ENCODE results near the gene RAG1.
A peak's percentile ranks its signal among the peaks of the same experiment; 100 is the strongest.

Gene RAG1

DNA sequence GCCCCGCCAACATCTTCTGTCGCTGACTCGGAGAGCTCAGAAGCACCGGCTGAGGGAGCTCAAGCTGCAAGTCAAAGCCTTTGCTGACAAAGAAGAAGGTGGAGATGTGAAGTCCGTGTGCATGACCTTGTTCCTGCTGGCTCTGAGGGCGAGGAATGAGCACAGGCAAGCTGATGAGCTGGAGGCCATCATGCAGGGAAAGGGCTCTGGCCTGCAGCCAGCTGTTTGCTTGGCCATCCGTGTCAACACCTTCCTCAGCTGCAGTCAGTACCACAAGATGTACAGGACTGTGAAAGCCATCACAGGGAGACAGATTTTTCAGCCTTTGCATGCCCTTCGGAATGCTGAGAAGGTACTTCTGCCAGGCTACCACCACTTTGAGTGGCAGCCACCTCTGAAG, 6.7 kb downstream of the RAG1 start:
- Mint-ChIP-seq H3K9me3 (no peaks in the 10 kb centered on the region), H3K4me3 (no peak overlapping the region), H3K27ac (no peak overlapping the region), H3K36me3 (ENCODE audit: low read depth) (no peaks in the 10 kb centered on the region), H3K4me1 (ENCODE audit: low read depth) (no peaks in the 10 kb centered on the region), H3K27me3 (no peaks in the 10 kb centered on the region)
- intact Hi-C loops (cut with micrococcal nuclease): no loop called here

DNA sequence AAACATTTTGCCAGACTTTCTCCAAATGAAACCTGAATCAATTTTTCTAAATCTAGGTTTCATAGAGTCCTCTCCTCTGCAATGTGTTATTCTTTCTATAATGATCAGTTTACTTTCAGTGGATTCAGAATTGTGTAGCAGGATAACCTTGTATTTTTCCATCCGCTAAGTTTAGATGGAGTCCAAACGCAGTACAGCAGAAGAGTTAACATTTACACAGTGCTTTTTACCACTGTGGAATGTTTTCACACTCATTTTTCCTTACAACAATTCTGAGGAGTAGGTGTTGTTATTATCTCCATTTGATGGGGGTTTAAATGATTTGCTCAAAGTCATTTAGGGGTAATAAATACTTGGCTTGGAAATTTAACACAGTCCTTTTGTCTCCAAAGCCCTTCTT, 9.6 kb downstream of the RAG1 start:
- Mint-ChIP-seq H3K4me3 (no peak overlapping the region), H3K27me3 (no peaks in the 10 kb centered on the region), H3K9me3 (no peaks in the 10 kb centered on the region), H3K27ac (no peak overlapping the region), H3K4me1 (ENCODE audit: low read depth) (no peaks in the 10 kb centered on the region), H3K36me3 (ENCODE audit: low read depth) (no peaks in the 10 kb centered on the region)
- intact Hi-C loops (cut with micrococcal nuclease): no loop called here

DNA sequence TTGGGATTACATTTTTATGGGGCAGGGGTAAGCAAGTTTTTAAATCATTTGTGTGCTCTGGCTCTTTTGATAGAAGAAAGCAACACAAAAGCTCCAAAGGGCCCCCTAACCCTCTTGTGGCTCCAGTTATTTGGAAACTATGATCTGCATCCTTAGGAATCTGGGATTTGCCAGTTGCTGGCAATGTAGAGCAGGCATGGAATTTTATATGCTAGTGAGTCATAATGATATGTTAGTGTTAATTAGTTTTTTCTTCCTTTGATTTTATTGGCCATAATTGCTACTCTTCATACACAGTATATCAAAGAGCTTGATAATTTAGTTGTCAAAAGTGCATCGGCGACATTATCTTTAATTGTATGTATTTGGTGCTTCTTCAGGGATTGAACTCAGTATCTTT, 10.1 kb downstream of the RAG1 start:
- intact Hi-C loops (cut with micrococcal nuclease): no loop called here
- Mint-ChIP-seq H3K36me3 (ENCODE audit: low read depth) (no peaks in the 10 kb centered on the region), H3K9me3 (no peaks in the 10 kb centered on the region), H3K27me3 (no peaks in the 10 kb centered on the region), H3K27ac (no peak overlapping the region), H3K4me3 (no peak overlapping the region), H3K4me1 (ENCODE audit: low read depth) (no peaks in the 10 kb centered on the region)

DNA sequence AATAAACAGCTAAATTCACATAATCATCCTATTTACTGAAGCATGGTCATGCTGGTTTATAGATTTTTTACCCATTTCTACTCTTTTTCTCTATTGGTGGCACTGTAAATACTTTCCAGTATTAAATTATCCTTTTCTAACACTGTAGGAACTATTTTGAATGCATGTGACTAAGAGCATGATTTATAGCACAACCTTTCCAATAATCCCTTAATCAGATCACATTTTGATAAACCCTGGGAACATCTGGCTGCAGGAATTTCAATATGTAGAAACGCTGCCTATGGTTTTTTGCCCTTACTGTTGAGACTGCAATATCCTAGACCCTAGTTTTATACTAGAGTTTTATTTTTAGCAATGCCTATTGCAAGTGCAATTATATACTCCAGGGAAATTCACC, 10.7 kb downstream of the RAG1 start:
- Mint-ChIP-seq H3K4me3 (no peak overlapping the region), H3K4me1 (ENCODE audit: low read depth) (no peaks in the 10 kb centered on the region), H3K9me3 (no peaks in the 10 kb centered on the region), H3K27me3 (no peaks in the 10 kb centered on the region), H3K27ac (no peak overlapping the region), H3K36me3 (ENCODE audit: low read depth) (no peaks in the 10 kb centered on the region)
- intact Hi-C loops (cut with micrococcal nuclease): no loop called here

DNA sequence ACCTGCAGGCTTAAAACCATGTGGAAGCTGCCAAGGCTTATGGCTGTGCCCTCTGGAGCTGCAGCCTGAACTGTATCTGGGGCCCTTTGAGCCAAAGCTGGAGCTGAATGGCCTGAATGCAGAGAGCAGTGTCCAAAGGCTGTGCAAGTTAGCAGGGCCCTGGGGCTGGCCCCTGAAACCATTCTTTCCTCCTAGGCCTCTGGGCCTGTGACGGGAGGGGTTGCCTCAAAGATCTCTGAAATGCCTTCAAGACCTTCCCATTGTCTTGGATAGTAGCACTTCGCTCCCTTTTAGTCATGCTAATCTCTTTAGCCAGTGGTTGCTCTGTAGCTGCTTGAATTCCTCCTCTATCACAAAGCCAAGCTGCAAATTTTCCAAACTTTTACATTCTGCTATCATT, 13.7 kb downstream of the RAG1 start:
- H3K9me3 Mint-ChIP-seq: no peaks in the 10 kb centered on the region
- H3K36me3 Mint-ChIP-seq (ENCODE audit: low read depth): no peaks in the 10 kb centered on the region
- no peak overlapping the region for H3K27ac Mint-ChIP-seq
- no peaks in the 10 kb centered on the region for H3K4me1 Mint-ChIP-seq (ENCODE audit: low read depth)
- intact Hi-C loops (cut with micrococcal nuclease): no loop called here
- no peaks in the 10 kb centered on the region for H3K27me3 Mint-ChIP-seq
- H3K4me3 Mint-ChIP-seq: no peak overlapping the region

DNA sequence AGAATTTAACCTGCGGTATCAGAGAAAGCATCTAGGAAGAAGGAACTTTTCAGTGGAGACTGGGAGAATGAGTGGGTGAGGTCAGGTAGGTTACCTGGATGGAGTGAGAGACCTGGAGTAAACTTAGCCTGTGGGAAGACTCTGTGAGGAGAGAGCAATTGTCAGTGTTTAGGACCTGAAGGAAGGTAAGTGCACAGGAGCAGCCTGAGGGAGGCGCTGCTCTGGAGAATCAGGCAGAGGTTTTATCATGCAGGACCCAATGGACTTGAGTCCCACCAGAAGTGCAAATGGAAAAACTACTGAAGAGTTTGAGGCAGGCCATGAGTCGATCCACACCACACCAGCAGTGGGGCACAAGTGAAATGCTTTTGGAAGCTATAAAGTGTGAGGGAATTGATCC, 15.9 kb downstream of the RAG1 start:
- intact Hi-C loops (cut with micrococcal nuclease): no loop called here
- no peaks in the 10 kb centered on the region for H3K27me3 Mint-ChIP-seq
- no peaks in the 10 kb centered on the region for H3K4me1 Mint-ChIP-seq (ENCODE audit: low read depth)
- H3K4me3 Mint-ChIP-seq: no peak overlapping the region
- H3K36me3 Mint-ChIP-seq (ENCODE audit: low read depth): no peaks in the 10 kb centered on the region
- H3K9me3 Mint-ChIP-seq: no peaks in the 10 kb centered on the region
- no peak overlapping the region for H3K27ac Mint-ChIP-seq

DNA sequence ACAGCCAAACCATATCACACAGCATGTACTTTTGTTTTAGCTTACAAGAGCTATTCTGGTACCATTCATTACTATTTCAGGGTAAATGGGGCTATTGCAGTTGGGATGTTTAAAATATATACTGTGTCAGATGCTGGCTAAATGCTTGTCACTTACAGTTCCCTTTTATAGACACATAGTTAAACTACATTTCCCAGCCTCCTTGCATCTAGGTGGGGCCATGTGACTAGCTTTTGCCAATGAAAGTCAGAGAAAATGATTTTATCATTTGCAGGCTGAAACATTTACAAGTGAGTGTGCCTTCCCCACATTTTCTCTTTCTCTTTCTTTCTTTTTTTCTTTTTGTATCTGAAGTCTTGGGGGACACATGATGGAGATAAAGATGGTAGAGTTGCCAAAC, 18.7 kb downstream of the RAG1 start:
- intact Hi-C loops (cut with micrococcal nuclease): no loop called here

DNA sequence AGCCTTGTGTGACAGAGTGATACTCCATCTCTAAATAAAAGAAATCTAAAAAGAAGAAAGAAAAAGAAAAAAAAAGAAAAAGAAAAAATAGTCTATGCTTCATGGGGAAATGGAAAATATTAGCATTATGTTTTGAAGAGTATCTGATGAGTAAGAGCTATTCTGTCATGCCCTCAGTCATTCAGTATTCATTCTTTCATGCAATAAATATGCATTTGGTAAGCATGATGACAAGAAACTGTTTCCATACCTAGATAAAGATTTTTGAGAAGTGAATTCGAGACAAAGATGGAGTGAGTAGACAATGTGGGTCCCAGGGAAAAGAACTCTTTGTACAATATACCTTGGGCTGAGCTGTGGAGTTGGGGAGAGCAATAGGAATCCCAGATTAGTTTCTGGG, 20.3 kb downstream of the RAG1 start:
- Mint-ChIP-seq H3K27me3 (peaks cover 19% of the 10 kb centered on the region), H3K36me3 (ENCODE audit: low read depth) (no peaks in the 10 kb centered on the region), H3K4me1 (ENCODE audit: low read depth) (no peaks in the 10 kb centered on the region), H3K27ac (no peak overlapping the region), H3K9me3 (no peaks in the 10 kb centered on the region), H3K4me3 (no peak overlapping the region)
- intact Hi-C loops (cut with micrococcal nuclease): no loop called here

More for the DNA sequence above, 18.7 kb downstream of the RAG1 start:
- Mint-ChIP-seq H3K36me3 (ENCODE audit: low read depth) (no peaks in the 10 kb centered on the region), H3K27ac (no peak overlapping the region), H3K4me3 (no peak overlapping the region), H3K4me1 (ENCODE audit: low read depth) (no peaks in the 10 kb centered on the region), H3K9me3 (no peaks in the 10 kb centered on the region), H3K27me3 (peaks cover 14% of the 10 kb centered on the region)

DNA sequence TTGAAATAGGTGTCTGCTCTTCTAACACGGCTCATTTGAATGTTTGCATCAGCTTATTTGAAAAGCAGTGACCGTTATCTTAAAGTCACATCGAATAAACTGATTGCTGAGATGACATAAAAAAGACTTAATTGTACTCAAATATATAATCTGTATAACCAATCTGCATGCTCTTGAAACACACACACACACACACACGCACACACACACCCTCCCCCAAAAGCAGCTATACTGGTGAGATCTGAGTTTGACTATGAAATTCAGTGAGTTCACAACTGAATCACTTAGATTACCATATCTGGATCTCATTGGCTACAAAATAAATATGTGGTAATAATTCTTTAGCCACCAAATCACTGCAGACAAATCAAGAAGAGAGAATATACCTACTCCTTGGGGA, 22.7 kb downstream of the RAG1 start:
- Mint-ChIP-seq H3K9me3 (no peaks in the 10 kb centered on the region), H3K36me3 (ENCODE audit: low read depth) (peaks cover 7% of the 10 kb centered on the region), H3K4me3 (no peak overlapping the region), H3K4me1 (ENCODE audit: low read depth) (peaks cover 5% of the 10 kb centered on the region), H3K27me3 (peaks cover 20% of the 10 kb centered on the region), H3K27ac (no peak overlapping the region)
- intact Hi-C loops (cut with micrococcal nuclease): no loop called here

DNA sequence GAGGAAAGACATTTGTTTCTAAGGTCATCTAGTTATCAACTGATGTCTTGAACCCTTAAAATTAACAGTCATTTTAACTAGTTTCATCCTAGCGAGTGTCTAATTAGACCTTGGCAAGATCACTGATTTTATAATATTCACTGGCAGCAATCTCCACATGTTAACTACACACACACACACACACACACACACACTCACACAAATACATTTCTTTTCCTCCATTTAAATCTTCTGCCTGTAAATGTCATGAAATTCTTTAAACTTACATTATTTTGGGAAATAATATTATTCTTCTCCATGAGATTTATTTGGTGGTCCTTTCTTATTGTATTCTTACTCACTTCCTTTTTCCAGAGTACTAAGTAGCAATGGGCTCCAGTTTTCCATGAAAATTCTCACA, 23.6 kb downstream of the RAG1 start:
- H3K4me3 Mint-ChIP-seq: no peak overlapping the region
- peaks cover 5% of the 10 kb centered on the region for H3K4me1 Mint-ChIP-seq (ENCODE audit: low read depth)

DNA sequence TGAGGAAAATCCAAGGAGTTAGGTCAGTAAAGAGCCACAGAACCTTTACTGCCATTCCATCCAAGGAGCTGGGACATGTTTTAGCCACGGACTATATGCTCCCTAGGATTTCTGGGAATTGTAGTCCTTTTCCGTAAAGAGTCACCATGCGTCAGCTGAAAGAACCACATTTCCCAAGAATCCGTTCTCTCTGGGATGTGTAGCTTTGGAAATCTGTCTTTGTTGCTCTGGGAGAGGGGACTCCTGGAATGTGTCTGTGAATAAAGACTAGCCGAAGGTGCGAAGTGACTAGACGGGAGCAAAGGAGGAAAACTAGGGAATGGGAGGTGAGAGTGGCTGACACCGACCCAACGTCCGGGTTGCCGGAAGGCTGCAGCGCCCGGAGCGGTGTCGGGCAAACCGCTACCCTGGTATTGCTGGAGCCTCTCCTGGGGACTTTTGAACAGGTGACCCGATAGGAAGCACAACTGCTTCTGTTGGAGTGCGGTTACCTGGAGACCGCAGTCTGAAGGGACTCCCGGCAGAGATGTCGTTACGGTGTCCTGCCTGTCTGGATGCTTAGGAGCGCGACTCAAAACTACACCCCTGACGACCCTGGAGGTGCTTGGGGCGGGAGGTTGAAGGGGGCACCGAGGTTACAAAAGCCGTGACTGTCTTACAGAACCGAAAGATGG, 26.6 kb downstream of the RAG1 start, which contains the start of gene IFTAP:
IFTAP (plus strand) TSS at position 187 of the 674 bp plus-strand sequence. CDS start 15,602 bp downstream, outside the sequence.
- peaks cover 7% of the 10 kb centered on the region for H3K36me3 Mint-ChIP-seq (ENCODE audit: low read depth)
- peaks cover 18% of the 10 kb centered on the region for H3K27me3 Mint-ChIP-seq
- intact Hi-C loops (cut with micrococcal nuclease): no loop called here
- H3K27ac Mint-ChIP-seq: peak within 1 kb of the TSS; percentile 78
- H3K4me1 Mint-ChIP-seq (ENCODE audit: low read depth): peaks cover 5% of the 10 kb centered on the region
- H3K9me3 Mint-ChIP-seq: no peaks in the 10 kb centered on the region
- peak within 1 kb of the TSS; percentile 90 for H3K4me3 Mint-ChIP-seq

More for the DNA sequence above, 23.6 kb downstream of the RAG1 start:
- peaks cover 20% of the 10 kb centered on the region for H3K27me3 Mint-ChIP-seq
- intact Hi-C loops (cut with micrococcal nuclease): no loop called here
- H3K36me3 Mint-ChIP-seq (ENCODE audit: low read depth): peaks cover 7% of the 10 kb centered on the region
- H3K27ac Mint-ChIP-seq: no peak overlapping the region
- no peaks in the 10 kb centered on the region for H3K9me3 Mint-ChIP-seq

DNA sequence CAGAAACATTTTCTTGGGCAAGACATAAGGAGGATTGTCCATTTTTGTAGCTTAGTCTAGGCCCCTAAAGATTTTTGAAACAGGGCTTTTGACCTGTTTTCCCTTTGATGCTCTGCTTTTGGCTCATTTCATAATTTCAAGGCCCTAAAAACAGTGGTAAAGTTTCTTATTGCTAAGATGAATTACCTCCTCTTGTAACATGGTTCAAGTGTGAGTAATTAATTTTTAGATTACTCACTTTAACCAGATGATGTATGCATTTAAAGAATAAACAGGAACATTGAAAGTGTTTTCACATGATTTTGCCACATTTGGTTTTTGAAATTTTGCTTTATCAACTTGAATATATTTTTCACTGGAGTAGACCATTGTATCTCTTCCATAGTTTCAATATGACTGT, 29.1 kb downstream of the RAG1 start:
- peaks cover 7% of the 10 kb centered on the region for H3K36me3 Mint-ChIP-seq (ENCODE audit: low read depth)
- peaks cover 4% of the 10 kb centered on the region for H3K27me3 Mint-ChIP-seq
- intact Hi-C loops (cut with micrococcal nuclease): no loop called here
- no peak overlapping the region for H3K4me3 Mint-ChIP-seq
- H3K4me1 Mint-ChIP-seq (ENCODE audit: low read depth): peaks cover 14% of the 10 kb centered on the region
- no peaks in the 10 kb centered on the region for H3K9me3 Mint-ChIP-seq
- H3K27ac Mint-ChIP-seq: no peak overlapping the region

DNA sequence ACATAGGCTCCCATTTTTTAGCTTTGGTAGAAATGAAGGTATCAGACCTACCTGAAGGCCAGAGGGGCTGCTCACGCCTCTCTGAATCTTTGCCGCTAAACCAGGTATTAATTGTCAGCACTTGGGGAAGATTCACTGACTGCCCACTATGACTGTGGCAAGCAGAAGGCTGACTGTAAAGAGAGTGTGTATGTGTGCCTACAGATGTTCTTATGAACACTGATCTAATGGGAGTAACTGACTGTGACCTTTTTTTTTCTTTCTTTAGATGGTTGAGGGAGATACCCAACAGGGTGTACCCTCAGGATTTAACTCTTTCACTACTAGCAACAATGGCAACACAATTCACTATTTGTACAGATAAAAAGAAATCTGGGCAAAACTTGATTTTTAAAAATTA, 30.2 kb downstream of the RAG1 start, which contains the start of gene RAG2:
RAG2 (minus strand) TSS at position 186 of the 400 bp plus-strand sequence. CDS start 4,068 bp downstream, outside the sequence.
- H3K36me3 Mint-ChIP-seq (ENCODE audit: low read depth): peaks cover 7% of the 10 kb centered on the region
- peaks cover 14% of the 10 kb centered on the region for H3K4me1 Mint-ChIP-seq (ENCODE audit: low read depth)
- H3K9me3 Mint-ChIP-seq: no peaks in the 10 kb centered on the region
- peaks cover 2% of the 10 kb centered on the region for H3K27me3 Mint-ChIP-seq
- intact Hi-C loops (cut with micrococcal nuclease): no loop called here
- no peak within 1 kb of the TSS for H3K4me3 Mint-ChIP-seq
- no peak within 1 kb of the TSS for H3K27ac Mint-ChIP-seq

DNA sequence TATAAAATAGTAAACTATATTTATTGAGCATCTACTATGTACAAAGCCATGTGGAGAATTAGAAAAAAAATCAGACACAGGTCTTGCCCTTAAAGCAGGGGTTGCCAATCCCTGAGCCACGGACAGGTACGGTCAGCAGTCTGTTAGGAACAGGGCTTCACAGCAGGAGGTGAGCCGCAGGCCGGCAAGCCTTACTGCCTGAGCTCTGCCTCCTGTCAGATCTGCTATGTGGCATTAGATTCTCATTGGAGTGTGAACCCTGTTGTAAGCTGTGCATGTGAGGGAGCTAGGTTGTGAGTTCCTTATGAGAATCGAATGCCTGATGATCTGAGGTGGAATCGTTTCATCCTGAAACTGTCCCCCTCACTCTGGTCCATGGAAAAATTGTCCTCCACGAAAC, 32.4 kb downstream of the RAG1 start:
- H3K27ac Mint-ChIP-seq: no peak overlapping the region
- no peaks in the 10 kb centered on the region for H3K27me3 Mint-ChIP-seq
- H3K9me3 Mint-ChIP-seq: no peaks in the 10 kb centered on the region
- H3K4me1 Mint-ChIP-seq (ENCODE audit: low read depth): peaks cover 8% of the 10 kb centered on the region
- no peaks in the 10 kb centered on the region for H3K36me3 Mint-ChIP-seq (ENCODE audit: low read depth)
- no peak overlapping the region for H3K4me3 Mint-ChIP-seq
- intact Hi-C loops (cut with micrococcal nuclease): no loop called here

DNA sequence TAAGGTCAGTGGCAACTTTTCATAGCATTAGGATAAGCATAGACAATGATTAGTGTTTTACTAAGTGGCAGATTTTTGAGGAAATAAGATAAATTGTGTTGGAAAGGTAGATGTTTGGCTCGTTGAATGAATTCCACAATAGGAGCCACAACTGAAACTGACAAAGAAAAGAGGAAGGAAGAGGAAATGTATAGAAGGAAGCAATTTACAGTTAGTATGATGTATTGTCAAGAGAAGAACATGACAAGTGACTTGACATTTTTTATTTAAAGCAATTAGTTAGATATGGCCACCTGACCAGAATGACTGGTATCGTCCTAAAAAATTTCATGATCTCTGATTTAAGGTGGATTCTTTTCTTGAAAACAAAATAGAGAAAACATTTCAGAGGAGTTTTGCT, 33.3 kb downstream of the RAG1 start:
- Mint-ChIP-seq H3K36me3 (ENCODE audit: low read depth) (no peaks in the 10 kb centered on the region), H3K27me3 (no peaks in the 10 kb centered on the region), H3K27ac (no peak overlapping the region), H3K9me3 (no peaks in the 10 kb centered on the region), H3K4me3 (no peak overlapping the region), H3K4me1 (ENCODE audit: low read depth) (peaks cover 8% of the 10 kb centered on the region)
- intact Hi-C loops (cut with micrococcal nuclease): no loop called here
